NB4 (cell line): ENCODE results near the gene LGALS3BP.

Experiments used
- DNase-seq: peaks from one replicate; pipeline ENCODE4 v3.0.0; 2010; ENCODE audit warnings: low read depth
- H3K4me3 ChIP-seq: one replicate; pipeline ENCODE4 v1.5.1; 2011; ENCODE audit warnings: mild to moderate bottlenecking, low read depth, low read length, moderate library complexity
- MYC ChIP-seq: IDR thresholded peaks from 2 replicates; pipeline ENCODE4 v1.6.1; 2011; ENCODE audit warnings: low read depth, low read length
- POLR2A ChIP-seq: IDR thresholded peaks from 2 replicates; pipeline ENCODE4 v1.6.1; 2011; ENCODE audit warnings: mild to moderate bottlenecking; ENCODE audit not compliant: insufficient read length; ENCODE audit errors: extremely low read depth
- TF ChIP-seq, protein P1 (sequence below): IDR thresholded peaks from 2 replicates; pipeline ENCODE4 v1.6.1; 2011; ENCODE audit warnings: low read depth, low read length
- TF ChIP-seq, protein P2 (sequence below): IDR thresholded peaks from one replicate; pipeline ENCODE4 v1.5.1; 2012; ENCODE audit warnings: low read depth, low read length

Gene LGALS3BP

DNA sequence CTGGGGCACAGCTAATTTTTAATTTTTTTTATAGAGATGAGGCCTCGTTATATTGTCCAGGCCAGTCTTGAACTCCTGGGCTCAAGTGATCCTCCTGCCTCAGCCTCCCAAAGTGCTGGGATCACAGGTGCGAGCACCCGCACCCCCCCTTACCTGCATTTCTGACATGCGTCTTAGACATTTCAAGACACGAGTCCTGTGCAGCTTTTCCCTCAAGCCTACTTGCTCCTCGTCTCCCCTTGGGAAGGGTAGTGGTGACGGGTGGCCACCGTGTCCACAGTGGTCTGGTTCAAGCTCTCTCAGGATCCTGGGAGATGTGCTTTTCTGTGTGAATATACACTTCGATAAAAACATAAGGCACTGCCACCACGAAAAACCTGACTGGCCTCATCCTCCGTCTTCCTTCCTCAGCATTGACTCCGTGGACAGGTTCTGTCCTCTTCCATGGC lies 20.2 kb upstream of the LGALS3BP start:
- no peak overlapping the region for H3K4me3 ChIP-seq
- TF ChIP-seq, protein P1, sequence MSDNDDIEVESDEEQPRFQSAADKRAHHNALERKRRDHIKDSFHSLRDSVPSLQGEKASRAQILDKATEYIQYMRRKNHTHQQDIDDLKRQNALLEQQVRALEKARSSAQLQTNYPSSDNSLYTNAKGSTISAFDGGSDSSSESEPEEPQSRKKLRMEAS: no peak
- TF ChIP-seq POLR2A (no peak), MYC (no peak)
- TF ChIP-seq, protein P2, sequence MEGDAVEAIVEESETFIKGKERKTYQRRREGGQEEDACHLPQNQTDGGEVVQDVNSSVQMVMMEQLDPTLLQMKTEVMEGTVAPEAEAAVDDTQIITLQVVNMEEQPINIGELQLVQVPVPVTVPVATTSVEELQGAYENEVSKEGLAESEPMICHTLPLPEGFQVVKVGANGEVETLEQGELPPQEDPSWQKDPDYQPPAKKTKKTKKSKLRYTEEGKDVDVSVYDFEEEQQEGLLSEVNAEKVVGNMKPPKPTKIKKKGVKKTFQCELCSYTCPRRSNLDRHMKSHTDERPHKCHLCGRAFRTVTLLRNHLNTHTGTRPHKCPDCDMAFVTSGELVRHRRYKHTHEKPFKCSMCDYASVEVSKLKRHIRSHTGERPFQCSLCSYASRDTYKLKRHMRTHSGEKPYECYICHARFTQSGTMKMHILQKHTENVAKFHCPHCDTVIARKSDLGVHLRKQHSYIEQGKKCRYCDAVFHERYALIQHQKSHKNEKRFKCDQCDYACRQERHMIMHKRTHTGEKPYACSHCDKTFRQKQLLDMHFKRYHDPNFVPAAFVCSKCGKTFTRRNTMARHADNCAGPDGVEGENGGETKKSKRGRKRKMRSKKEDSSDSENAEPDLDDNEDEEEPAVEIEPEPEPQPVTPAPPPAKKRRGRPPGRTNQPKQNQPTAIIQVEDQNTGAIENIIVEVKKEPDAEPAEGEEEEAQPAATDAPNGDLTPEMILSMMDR: no peak
- DNase-seq: no peak

DNA sequence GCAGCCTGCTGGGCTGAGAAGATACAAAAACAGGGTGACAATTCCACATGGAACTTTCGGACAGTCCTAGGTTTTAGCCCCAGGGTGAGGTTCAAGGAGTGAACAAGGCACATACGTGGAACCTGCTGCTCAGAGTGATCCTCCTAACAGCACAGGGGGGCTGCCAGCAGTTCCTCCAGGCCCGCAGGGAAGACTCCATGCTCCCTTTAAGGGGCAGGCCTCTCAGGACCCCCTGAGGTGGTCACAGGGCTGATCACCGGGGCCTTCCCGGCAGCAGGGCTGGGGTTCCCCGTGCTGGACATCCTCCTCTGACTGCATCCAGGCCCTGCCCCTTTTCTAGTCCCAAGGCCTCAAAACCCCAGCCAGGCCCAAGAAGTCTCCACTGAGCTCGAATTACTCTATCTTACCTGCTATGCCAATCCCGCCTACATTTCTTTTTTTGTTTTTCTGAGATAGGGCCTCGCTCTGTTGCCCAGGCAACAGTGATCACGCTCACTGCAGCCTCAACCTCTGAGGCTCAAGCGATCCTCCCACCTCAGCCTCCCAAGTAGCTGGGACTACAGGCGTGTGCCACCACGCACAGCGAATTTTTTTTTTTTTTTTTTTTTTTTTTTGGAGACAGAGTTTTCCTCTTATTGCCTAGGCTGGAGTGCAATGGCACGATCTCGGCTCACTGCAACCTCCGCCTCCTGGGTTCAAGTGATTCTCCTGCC lies 19.5 kb upstream of the LGALS3BP start:
- TF ChIP-seq MYC (no peak), POLR2A (no peak)
- TF ChIP-seq, protein P2: no peak
- TF ChIP-seq, protein P1: no peak
- no peak overlapping the region for H3K4me3 ChIP-seq
- no peak for DNase-seq

DNA sequence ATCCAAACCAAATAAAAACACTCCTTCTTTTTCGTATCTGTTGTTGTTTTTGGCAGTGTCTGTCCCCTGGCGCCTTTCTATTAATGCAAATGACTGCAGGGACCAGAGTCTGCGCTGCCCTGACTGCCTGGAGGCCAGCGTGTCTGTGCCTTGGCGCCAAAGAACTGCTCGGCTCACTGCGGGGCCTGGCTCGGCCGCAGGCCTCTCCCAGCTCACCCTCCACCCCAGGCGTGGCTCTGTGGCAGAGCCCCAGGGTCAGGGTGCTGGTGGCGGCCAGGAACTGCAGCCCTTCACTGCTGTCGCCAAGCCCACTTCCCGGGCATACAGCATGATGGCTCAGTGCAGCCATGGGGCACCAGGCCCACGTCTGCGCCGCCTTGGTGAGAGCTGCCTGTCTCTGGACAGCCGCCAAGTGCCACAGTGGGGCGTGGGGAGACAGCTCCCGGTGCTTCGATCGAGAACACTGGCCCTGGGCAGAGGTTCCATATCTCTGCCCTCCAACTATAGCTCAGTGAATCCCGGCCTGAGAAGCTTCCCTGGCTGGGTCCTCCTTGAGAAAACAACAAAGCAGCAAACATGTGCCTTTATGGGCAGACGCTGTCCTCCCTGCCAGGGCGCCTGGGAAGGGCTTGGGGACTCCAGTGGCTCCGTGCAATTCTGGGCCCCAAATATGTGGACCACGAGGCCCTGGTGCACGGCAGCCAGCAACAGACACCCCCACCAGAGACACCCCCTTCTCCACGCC lies 18.8 kb upstream of the LGALS3BP start:
- DNase-seq: no peak
- TF ChIP-seq, protein P2: no peak
- TF ChIP-seq MYC (no peak), POLR2A (no peak)
- TF ChIP-seq, protein P1: no peak
- no peak overlapping the region for H3K4me3 ChIP-seq

DNA sequence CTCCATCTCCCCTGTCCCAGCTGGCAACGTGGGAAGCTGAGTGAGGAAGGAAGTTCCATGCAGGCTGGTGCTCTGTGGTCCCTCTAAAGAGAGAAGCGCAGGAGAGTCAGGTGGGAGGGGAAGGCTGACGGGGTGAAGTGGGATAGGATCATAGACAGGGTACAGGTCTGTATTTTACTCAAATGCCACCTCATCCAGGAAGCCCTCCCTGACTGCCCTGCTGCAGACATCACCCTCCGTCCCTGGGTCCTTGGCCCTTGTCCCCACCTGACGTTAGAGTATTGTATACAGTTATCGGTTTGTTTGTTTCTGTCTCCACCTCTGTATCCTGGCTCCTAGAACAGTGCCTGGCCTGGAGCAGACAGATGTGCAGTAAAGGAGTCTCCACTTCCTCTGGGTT lies 18.2 kb upstream of the LGALS3BP start:
- DNase-seq: no peak
- TF ChIP-seq MYC (no peak), POLR2A (no peak)
- TF ChIP-seq, protein P1: no peak
- TF ChIP-seq, protein P2: no peak

DNA sequence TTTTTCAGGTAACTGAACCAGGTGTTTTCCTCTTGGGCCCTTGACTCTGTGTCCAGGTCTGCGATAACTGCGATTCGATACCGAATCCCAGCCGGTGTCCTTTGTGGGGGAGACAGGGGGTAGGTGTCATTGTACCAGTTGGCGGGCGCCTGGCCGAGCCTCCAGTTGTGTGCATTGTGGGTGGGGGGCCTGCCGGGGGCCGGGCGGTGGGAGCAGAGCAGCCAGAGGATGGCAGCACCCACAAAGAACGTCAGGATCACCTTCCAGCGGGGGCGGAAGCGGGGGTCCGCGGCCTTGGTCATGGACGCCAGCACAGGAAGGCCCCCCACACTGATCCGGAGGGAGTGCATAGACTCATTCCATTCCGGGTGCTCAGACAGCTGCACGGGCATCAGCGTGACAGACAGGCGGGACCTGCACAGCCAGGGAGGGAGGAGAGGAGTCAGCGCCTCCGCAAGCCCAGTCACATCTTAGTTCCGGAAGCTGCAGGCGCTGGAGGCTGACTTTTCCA lies 17.6 kb upstream of the LGALS3BP start:
- TF ChIP-seq POLR2A (no peak), MYC (no peak)
- TF ChIP-seq, protein P2: no peak
- TF ChIP-seq, protein P1: no peak
- H3K4me3 ChIP-seq: no peak overlapping the region
- DNase-seq: no peak

More for the DNA sequence above, 18.2 kb upstream of the LGALS3BP start:
- H3K4me3 ChIP-seq: no peak overlapping the region
